H1 (cell line): ENCODE results near the gene DOCK8.
A peak's percentile ranks its signal among the peaks of the same experiment; 100 is the strongest.

Experiments
- CEBPB ChIP-seq: IDR thresholded peaks from 2 replicates; pipeline ENCODE4 v1.6.1; 2012; ENCODE audit warnings: low read depth, low read length
- EGR1 ChIP-seq: IDR thresholded peaks from 2 replicates; pipeline ENCODE4 v1.6.1; 2011; ENCODE audit warnings: low read depth, low read length, borderline replicate concordance
- TF ChIP-seq, protein P1 (sequence below), 3 experiments: IDR thresholded peaks; 1 replicate in 2 of 3; 2 replicates in 1 of 3; pipeline versions ENCODE4 v1.5.1 to v1.6.1; 2011; ENCODE audit warnings: low read length in 3 of 3, mild to moderate bottlenecking in 3 of 3, inconsistent platforms in 2 of 3, low read depth in 1 of 3, moderate library complexity in 1 of 3; ENCODE audit not compliant: insufficient read depth in 1 of 3; ENCODE audit errors: control extremely low read depth in 1 of 3

DNA sequence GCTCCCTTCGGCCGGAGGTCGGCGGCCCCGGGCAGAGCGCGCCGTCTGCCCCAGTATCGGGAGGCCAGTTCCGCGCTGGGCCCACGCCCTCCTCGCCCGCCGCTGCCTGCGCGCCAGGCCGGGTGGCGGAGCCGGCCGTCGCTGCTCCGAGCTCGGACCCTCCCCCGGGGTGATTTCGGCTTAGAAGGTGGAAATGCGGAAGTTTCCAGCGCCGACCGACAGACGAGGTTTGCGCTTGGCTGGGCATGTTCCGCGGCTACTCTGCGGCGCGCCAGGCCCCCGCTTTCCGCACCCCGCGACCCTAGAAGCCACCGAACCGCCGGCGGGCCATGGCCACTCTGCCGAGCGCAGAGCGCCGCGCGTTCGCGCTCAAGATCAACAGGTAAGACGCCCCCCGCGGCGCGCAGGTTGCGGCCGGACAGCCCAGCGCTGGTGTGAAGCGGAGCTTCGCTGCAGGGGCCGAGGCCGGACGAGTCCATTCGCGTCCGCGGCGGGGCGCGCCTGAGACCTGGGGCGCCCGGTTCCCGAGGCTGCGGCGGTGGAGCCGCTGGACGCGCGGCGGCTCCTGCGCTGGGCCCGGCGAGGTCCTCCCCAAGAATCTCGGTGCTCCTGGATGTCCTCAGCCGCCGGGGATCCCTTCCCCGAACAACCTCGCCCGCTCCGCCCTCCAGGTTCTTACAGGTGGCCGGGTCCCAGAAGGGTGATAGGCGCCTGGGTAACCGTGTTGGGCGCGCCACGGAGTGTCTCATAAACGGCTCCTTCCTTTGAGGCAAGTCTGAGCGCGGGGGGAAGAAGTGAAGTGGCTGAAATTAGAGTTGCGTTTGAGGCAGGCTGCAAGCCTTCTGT is at the start of gene DOCK8:
- TF ChIP-seq EGR1 (no peak), CEBPB (no peak)
- TF ChIP-seq, protein P1, sequence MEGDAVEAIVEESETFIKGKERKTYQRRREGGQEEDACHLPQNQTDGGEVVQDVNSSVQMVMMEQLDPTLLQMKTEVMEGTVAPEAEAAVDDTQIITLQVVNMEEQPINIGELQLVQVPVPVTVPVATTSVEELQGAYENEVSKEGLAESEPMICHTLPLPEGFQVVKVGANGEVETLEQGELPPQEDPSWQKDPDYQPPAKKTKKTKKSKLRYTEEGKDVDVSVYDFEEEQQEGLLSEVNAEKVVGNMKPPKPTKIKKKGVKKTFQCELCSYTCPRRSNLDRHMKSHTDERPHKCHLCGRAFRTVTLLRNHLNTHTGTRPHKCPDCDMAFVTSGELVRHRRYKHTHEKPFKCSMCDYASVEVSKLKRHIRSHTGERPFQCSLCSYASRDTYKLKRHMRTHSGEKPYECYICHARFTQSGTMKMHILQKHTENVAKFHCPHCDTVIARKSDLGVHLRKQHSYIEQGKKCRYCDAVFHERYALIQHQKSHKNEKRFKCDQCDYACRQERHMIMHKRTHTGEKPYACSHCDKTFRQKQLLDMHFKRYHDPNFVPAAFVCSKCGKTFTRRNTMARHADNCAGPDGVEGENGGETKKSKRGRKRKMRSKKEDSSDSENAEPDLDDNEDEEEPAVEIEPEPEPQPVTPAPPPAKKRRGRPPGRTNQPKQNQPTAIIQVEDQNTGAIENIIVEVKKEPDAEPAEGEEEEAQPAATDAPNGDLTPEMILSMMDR (IDR thresholded peaks at IDR 0.05; ENCODE audit: control extremely low read depth in 1 of 3, insufficient read depth in 1 of 3, low read depth in 1 of 3, low read length in 3 of 3), result peak; percentile 39 to 52 (median 44)
